GM12878 (cell line): ENCODE data around the gene TOM1L2. TPM values are rescaled to one million over a fixed set of nuclear protein-coding genes. Genes with fewer than 3 reads are reported as not detected.

Experiments used
- ATAC-seq: fragments of 200-7000 bp; cut with Tn5 transposase; 3 replicates; pipeline ENCODE4 v1.9.1; 2020; ENCODE audit warnings: mild to moderate bottlenecking, moderate library complexity
- BruUV-seq: library from RNA; stranded (reverse); fragments of 400-500 nt; replicated peaks from 2 replicates; lab custom pipeline; 2021; lab: Mats Ljungman, UMichigan
- CTCF ChIA-PET: fragments of 300-600 bp; sonication (Branson Sonifier 250); formaldehyde crosslinking; extraction: SDS; loops from one replicate; lab custom pipeline; 2021; ENCODE audit warnings: inconsistent platforms; lab: Yijun Ruan, JAX
- POLR2A ChIA-PET: fragments of 350-600 bp; formaldehyde crosslinking; extraction: SDS; loops from one replicate; lab custom pipeline; 2021; ENCODE audit warnings: inconsistent platforms; lab: Charles Lee
- RAD21 ChIA-PET: fragments of 300-600 bp; sonication (Branson Sonifier 250); formaldehyde crosslinking; loops from one replicate; lab custom pipeline; 2023; ENCODE audit warnings: antibody characterized with exemption; ENCODE audit not compliant: unreplicated experiment; lab: Charles Lee
- SMC1A ChIA-PET: fragments of 300-600 bp; sonication (Branson Sonifier 250); formaldehyde crosslinking; loops from one replicate; lab custom pipeline; 2023; ENCODE audit not compliant: unreplicated experiment, uncharacterized antibody; lab: Charles Lee
- DNase-seq: peaks from one replicate; pipeline ENCODE4 v3.0.0-alpha.2; 2011; ENCODE audit warnings: low read depth, low spot score
- FAIRE-seq: peaks from 3 replicates; lab custom pipeline; 2011; peaks lifted over from hg19 to GRCh38; lab: Jason Lieb, UNC
- H2AFZ ChIP-seq: 2 replicates; pipeline ENCODE4 v1.6.0; 2011; ENCODE audit warnings: low read depth, low read length, control low read depth; ENCODE audit not compliant: control insufficient read depth
- H3K27ac ChIP-seq: 2 replicates; pipeline ENCODE4 v1.5.1; 2011; ENCODE audit warnings: control low read depth; ENCODE audit not compliant: control insufficient read depth, insufficient read depth
- H3K27me3 ChIP-seq, 2 experiments: replicated peaks in 1 of 2; 2 replicates each; pipeline versions ENCODE4 v1.6.0 to v1.6.1; 2011; ENCODE audit warnings: low read length in 1 of 2; ENCODE audit not compliant: control insufficient read depth in 2 of 2, insufficient read depth in 2 of 2
- H3K36me3 ChIP-seq, 2 experiments: 2 replicates each; pipeline ENCODE4 v1.5.1; 2011; ENCODE audit warnings: low read length in 1 of 2; ENCODE audit not compliant: control insufficient read depth in 2 of 2, insufficient read depth in 2 of 2
- H3K4me1 ChIP-seq: 2 replicates; pipeline ENCODE4 v1.6.1; 2011; ENCODE audit warnings: mild to moderate bottlenecking, low read length, moderate library complexity, mixed read lengths; ENCODE audit not compliant: control insufficient read depth, insufficient read depth
- H3K4me2 ChIP-seq: 2 replicates; pipeline ENCODE4 v1.6.0; 2011; ENCODE audit warnings: control low read depth; ENCODE audit not compliant: control insufficient read depth, insufficient read depth
- H3K4me3 ChIP-seq: fragments of 200-600 bp; sonication (generic); 2 replicates; pipeline ENCODE4 v1.5.1; 2016
- H3K79me2 ChIP-seq: 2 replicates; pipeline ENCODE4 v1.6.0; 2011; ENCODE audit warnings: low read length; ENCODE audit not compliant: control insufficient read depth, insufficient read depth
- H3K9ac ChIP-seq: 2 replicates; pipeline ENCODE4 v1.8.0; 2011; ENCODE audit warnings: low read length, control low read depth, mixed read lengths; ENCODE audit not compliant: control insufficient read depth, insufficient read depth
- H3K9me3 ChIP-seq: replicated peaks from 3 replicates; pipeline ENCODE4 v1.5.1; 2011; ENCODE audit warnings: mild to moderate bottlenecking, low read length; ENCODE audit not compliant: control insufficient read depth, insufficient read depth
- H4K20me1 ChIP-seq: 2 replicates; pipeline ENCODE4 v1.6.0; 2011; ENCODE audit not compliant: control insufficient read depth, insufficient read depth
- CHD2 ChIP-seq: IDR thresholded peaks from 2 replicates; pipeline ENCODE4 v1.6.1; 2011; ENCODE audit warnings: low read depth, low read length, improper control_type of control experiment, borderline replicate concordance
- EED ChIP-seq: sonication (generic); IDR thresholded peaks from 2 replicates; pipeline ENCODE4 v1.6.1; 2016; ENCODE audit warnings: antibody characterized with exemption, low read depth
- KDM1A ChIP-seq: fragments of 200-600 bp; sonication (generic); IDR thresholded peaks from 2 replicates; pipeline ENCODE4 v1.6.1; 2016; ENCODE audit warnings: borderline replicate concordance
- NFIC ChIP-seq: IDR thresholded peaks from 2 replicates; pipeline ENCODE4 v1.6.1; 2012; ENCODE audit warnings: low read depth, mild to moderate bottlenecking, inconsistent platforms, low read length, moderate library complexity
- POU2F2 ChIP-seq: IDR thresholded peaks from 3 replicates; pipeline ENCODE4 v1.6.1; 2011; ENCODE audit warnings: low read depth, mild to moderate bottlenecking, low read length, borderline replicate concordance
- SREBF2 ChIP-seq: IDR thresholded peaks from 2 replicates; pipeline ENCODE4 v1.6.1; 2012; ENCODE audit warnings: mild to moderate bottlenecking, low read length
- USF1 ChIP-seq: IDR thresholded peaks from 2 replicates; pipeline ENCODE4 v1.6.1; 2011; ENCODE audit warnings: borderline replicate concordance, low read depth, mild to moderate bottlenecking, moderate library complexity, mixed read lengths, low read length; ENCODE audit not compliant: insufficient read depth; ENCODE audit errors: extremely low read length
- USF2 ChIP-seq: IDR thresholded peaks from 2 replicates; pipeline ENCODE4 v1.6.1; 2011; ENCODE audit warnings: low read depth, low read length, improper control_type of control experiment, borderline replicate concordance
- WGBS: methylation state at CpG from one replicate; pipeline ENCODE4 v1.1.6; 2016; ENCODE audit warnings: low lambda C conversion rate; ENCODE audit not compliant: insufficient replicate concordance, insufficient coverage; ENCODE audit errors: missing lambda C conversion rate; 5-methylcytosine and 5-hydroxymethylcytosine counted together
- in situ Hi-C: fragments of 300-500 bp; cut with MboI; formaldehyde crosslinking; loops from 9 replicates; pipeline ENCODE4 v1.14.3; 2018; ENCODE audit warnings: mixed read lengths
- intact Hi-C: fragments of 100-400 bp; cut with micrococcal nuclease; formaldehyde crosslinking; loops from one replicate; pipeline ENCODE4 v1.14.2; 2022; ENCODE audit not compliant: unreplicated experiment
- polyA plus RNA-seq, 11 experiments: library from polyadenylated mRNA; depleted of rRNA in 4 of 11; unstranded in 6 of 11; stranded (reverse) in 5 of 11; fragments of >200 nt; fragmentation: Nextera tagmentation in 4 of 11; fragmentation: Illumina TruSeq in 1 of 11; extraction: Ambion mirVana in 4 of 11; extraction: Trizol in 1 of 11; gene quantifications; 1 replicate in 1 of 11; 2 replicates in 10 of 11; pipeline versions ENCODE4 v1.2.1 to v1.2.3, GENCODE V29; 2011 to 2016; ENCODE audit warnings: inconsistent platforms in 2 of 11, missing spikeins in 2 of 11, low read depth in 1 of 11
- total RNA-seq, 4 experiments: library from RNA; depleted of rRNA in 3 of 4; stranded (reverse); fragments of >200 nt in 3 of 4; fragmentation: Illumina TruSeq in 1 of 4; extraction: Trizol in 1 of 4; gene quantifications; 2 replicates each; pipeline versions ENCODE4 v1.2.1 to v1.2.3, GENCODE V29; 2013 to 2021

TOM1L2 gene
- total and polyA plus RNA-seq, 10 of the 15 experiments (the other 5 are each of a cell fraction or from before 2014, with no cell fraction given), result 0.19 to 19.2 (median 8.1) TPM

GRCh38 chr17:17911001-17911613, 61.1 kb downstream of the TOM1L2 start:
- no peak overlapping the region for H3K27ac ChIP-seq
- SMC1A ChIA-PET, result interaction anchor here (0.6 to 0.9 kb wide), 2 partner anchors 10 to 14 kb away, joined by 3 read pairs; no protein-coding TSS in a partner anchor
- H3K9me3 ChIP-seq, result no peaks in the 10 kb centered on the region
- H3K4me3 ChIP-seq, result no peak overlapping the region
- DNase-seq (no peak), FAIRE-seq (no peak), ATAC-seq (no peak)
- no peaks in the 10 kb centered on the region for H4K20me1 ChIP-seq
- CTCF ChIA-PET, result interaction anchor here (1.2 kb wide), 1 partner anchor 8 kb away, joined by 6 read pairs; no protein-coding TSS in a partner anchor
- H2AFZ ChIP-seq, result no peak overlapping the region
- no TSS peak for BruUV-seq
- intact Hi-C loops, result no loop called here
- whole genome bisulfite sequencing, result 84% methylated on average over 10 of the region's 10 CpGs
- no peaks in the 10 kb centered on the region for H3K27me3 ChIP-seq
- no peaks in the 10 kb centered on the region for H3K79me2 ChIP-seq
- H3K36me3 ChIP-seq, result no peaks in the 10 kb centered on the region
- no peak overlapping the region for H3K4me2 ChIP-seq
- POLR2A ChIA-PET, result no interaction called here
- H3K9ac ChIP-seq, result no peak overlapping the region
- TF ChIP-seq USF2, result no peak
- TF ChIP-seq CHD2, result no peak
- TF ChIP-seq SREBF2, result no peak
- no peak for TF ChIP-seq USF1
- no peak for TF ChIP-seq KDM1A
- no peak for TF ChIP-seq EED
- no peak for TF ChIP-seq NFIC
- TF ChIP-seq POU2F2, result no peak
- TF ChIP-seq, all 136 proteins: peak for 0
- RAD21 ChIA-PET, result no interaction called here
- in situ Hi-C loops, result no loop called here
- H3K4me1 ChIP-seq, result no peaks in the 10 kb centered on the region; the same call in 1 of the 2 replicates
